Cardiac muscle cell (in vitro differentiated cells and primary cell): ENCODE results near the gene ACIN1. TPM values are rescaled to one million over a fixed set of nuclear protein-coding genes. Genes with fewer than 3 reads are reported as not detected.
A peak's percentile ranks its signal among the peaks of the same experiment; 100 is the strongest.

Experiments used
- DNase-seq, 2 donors: peaks; one replicate each; pipeline versions ENCODE4 v3.0.0 to v3.0.0-alpha.2; 2010 to 2017; ENCODE audit warnings: low read depth in 1 of 2, low spot score in 1 of 2
- H3K27ac ChIP-seq: fragments of 200-600 bp; sonication (generic); 2 replicates; pipeline ENCODE4 v1.5.1; 2016
- H3K27me3 ChIP-seq: fragments of 200-600 bp; sonication (generic); 2 replicates; pipeline ENCODE4 v1.6.0; 2016; ENCODE audit warnings: control low read depth
- H3K36me3 ChIP-seq: fragments of 200-600 bp; sonication (generic); 2 replicates; pipeline ENCODE4 v1.5.1; 2016; ENCODE audit warnings: control low read depth
- H3K4me1 ChIP-seq: fragments of 200-600 bp; sonication (generic); 2 replicates; pipeline ENCODE4 v1.8.1; 2017; ENCODE audit warnings: low read depth, mild to moderate bottlenecking, mixed run types
- H3K4me3 ChIP-seq: fragments of 200-600 bp; sonication (generic); 2 replicates; pipeline ENCODE4 v1.5.1; 2016; ENCODE audit warnings: mild to moderate bottlenecking
- H3K9me3 ChIP-seq: fragments of 200-600 bp; sonication (generic); 2 replicates; pipeline ENCODE4 v1.5.1; 2017; ENCODE audit warnings: low read depth, mild to moderate bottlenecking, control low read depth
- polyA plus RNA-seq: library from polyadenylated mRNA; unstranded; fragments of >200 nt; fragmentation: Nextera tagmentation; extraction: Ambion mirVana; gene quantifications from 2 replicates; pipeline ENCODE4 v1.2.1, GENCODE V29; 2016
- total RNA-seq: library from RNA; depleted of rRNA; stranded (reverse); fragments of >200 nt; gene quantifications from 2 replicates; pipeline ENCODE4 v1.2.3, GENCODE V29; 2016
- TF ChIP-seq, protein P1 (sequence below): IDR thresholded peaks from 2 replicates; pipeline ENCODE4 v1.5.1; 2012; ENCODE audit warnings: low read depth, mild to moderate bottlenecking, low read length

ACIN1 gene
- total and polyA plus RNA-seq, 2 experiments from 2014 or later: 41.0 to 151 TPM

GRCh38 chr14:23095196-23096108 lies 516 bp upstream of the ACIN1 start, which contains the start of gene C14orf119:
Gene C14orf119 (plus strand): TSS chr14:23095505. CDS start chr14:23097659, 2,154 bp downstream.
- Histone ChIP-seq H3K27ac (peak within 1 kb of the TSS; percentile 98), H3K27me3 (no peaks in the 10 kb centered on the region), H3K36me3 (peaks cover 25% of the 10 kb centered on the region), H3K4me3 (peak within 1 kb of the TSS; percentile 84), H3K4me1 (peaks cover 15% of the 10 kb centered on the region), H3K9me3 (no peaks in the 10 kb centered on the region)
- TF ChIP-seq, protein P1, sequence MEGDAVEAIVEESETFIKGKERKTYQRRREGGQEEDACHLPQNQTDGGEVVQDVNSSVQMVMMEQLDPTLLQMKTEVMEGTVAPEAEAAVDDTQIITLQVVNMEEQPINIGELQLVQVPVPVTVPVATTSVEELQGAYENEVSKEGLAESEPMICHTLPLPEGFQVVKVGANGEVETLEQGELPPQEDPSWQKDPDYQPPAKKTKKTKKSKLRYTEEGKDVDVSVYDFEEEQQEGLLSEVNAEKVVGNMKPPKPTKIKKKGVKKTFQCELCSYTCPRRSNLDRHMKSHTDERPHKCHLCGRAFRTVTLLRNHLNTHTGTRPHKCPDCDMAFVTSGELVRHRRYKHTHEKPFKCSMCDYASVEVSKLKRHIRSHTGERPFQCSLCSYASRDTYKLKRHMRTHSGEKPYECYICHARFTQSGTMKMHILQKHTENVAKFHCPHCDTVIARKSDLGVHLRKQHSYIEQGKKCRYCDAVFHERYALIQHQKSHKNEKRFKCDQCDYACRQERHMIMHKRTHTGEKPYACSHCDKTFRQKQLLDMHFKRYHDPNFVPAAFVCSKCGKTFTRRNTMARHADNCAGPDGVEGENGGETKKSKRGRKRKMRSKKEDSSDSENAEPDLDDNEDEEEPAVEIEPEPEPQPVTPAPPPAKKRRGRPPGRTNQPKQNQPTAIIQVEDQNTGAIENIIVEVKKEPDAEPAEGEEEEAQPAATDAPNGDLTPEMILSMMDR: no peak
- DNase-seq: peak; percentile 100

GRCh38 chr14:23093991-23094665 lies 808 bp downstream of the ACIN1 start:
- TF ChIP-seq, protein P1: peak; percentile 36
- peak overlapping the region; percentile 98 for H3K27ac ChIP-seq
- H3K4me1 ChIP-seq: peaks cover 15% of the 10 kb centered on the region
- peak overlapping the region; percentile 84 for H3K4me3 ChIP-seq
- no peak for DNase-seq
- H3K9me3 ChIP-seq: no peaks in the 10 kb centered on the region
- H3K36me3 ChIP-seq: peaks cover 39% of the 10 kb centered on the region
- H3K27me3 ChIP-seq: no peaks in the 10 kb centered on the region

DNA sequence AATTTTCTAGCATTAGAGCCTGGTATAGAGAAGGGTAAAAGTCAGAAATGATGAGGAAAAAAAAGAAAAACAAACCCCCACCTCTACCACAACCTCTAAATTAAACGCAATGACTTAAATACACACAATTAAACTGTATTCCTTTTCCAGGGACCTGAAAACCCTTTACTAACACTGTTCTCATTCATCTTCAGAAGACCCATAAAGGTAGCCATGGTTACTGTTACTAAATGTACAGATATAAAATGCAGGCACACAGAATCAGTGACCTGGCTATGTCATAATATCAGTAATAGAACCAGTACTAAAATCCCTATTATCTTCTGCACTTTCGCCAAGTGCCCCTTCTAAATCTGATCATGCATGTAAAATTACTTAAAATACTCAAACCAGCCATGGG lies 1.4 kb downstream of the ACIN1 start:
- Histone ChIP-seq H3K4me3 (peak overlapping the region; percentile 84), H3K36me3 (peaks cover 45% of the 10 kb centered on the region), H3K4me1 (peaks cover 15% of the 10 kb centered on the region), H3K9me3 (no peaks in the 10 kb centered on the region), H3K27me3 (no peaks in the 10 kb centered on the region), H3K27ac (no peak overlapping the region)
- TF ChIP-seq, protein P1: no peak
- no peak for DNase-seq

GRCh38 chr14:23093104-23093503 lies 1.8 kb downstream of the ACIN1 start:
- peaks cover 48% of the 10 kb centered on the region for H3K36me3 ChIP-seq
- H3K27ac ChIP-seq: no peak overlapping the region
- no peak for DNase-seq
- H3K27me3 ChIP-seq: no peaks in the 10 kb centered on the region
- peaks cover 15% of the 10 kb centered on the region for H3K4me1 ChIP-seq
- H3K4me3 ChIP-seq: peak overlapping the region; percentile 84
- TF ChIP-seq, protein P1: no peak
- no peaks in the 10 kb centered on the region for H3K9me3 ChIP-seq

- Histone ChIP-seq H3K36me3 (peaks cover 56% of the 10 kb centered on the region), H3K9me3 (no peaks in the 10 kb centered on the region), H3K27me3 (no peaks in the 10 kb centered on the region), H3K4me3 (no peak overlapping the region), H3K27ac (no peak overlapping the region), H3K4me1 (peaks cover 10% of the 10 kb centered on the region)
- no peak for DNase-seq
- TF ChIP-seq, protein P1: no peak
These were observed 3.4 kb downstream of the ACIN1 start for GRCh38 chr14:23091294-23092225.
